BJ (cell line): ENCODE measurements around the gene MSH5. TPM values are rescaled to one million over a fixed set of nuclear protein-coding genes. Genes with fewer than 3 reads are reported as not detected.
A peak's percentile ranks its signal among the peaks of the same experiment; 100 is the strongest.

Source experiments
- CTCF ChIA-PET: fragments of 350-600 bp; formaldehyde crosslinking; extraction: SDS; loops from one replicate; lab custom pipeline; 2021; ENCODE audit warnings: antibody characterized with exemption, inconsistent platforms; lab: Yijun Ruan, JAX
- POLR2A ChIA-PET: fragments of 300-600 bp; sonication (Branson Sonifier 250); formaldehyde crosslinking; extraction: SDS; loops from one replicate; lab custom pipeline; 2021; ENCODE audit warnings: antibody characterized with exemption; lab: Charles Lee
- DNase-seq: peaks from one replicate; pipeline ENCODE4 v3.0.0-alpha.2; 2011; ENCODE audit warnings: low read depth
- H3K27me3 ChIP-seq: 2 replicates; pipeline ENCODE4 v1.6.0; 2011; ENCODE audit warnings: low read length; ENCODE audit not compliant: control insufficient read depth, insufficient read depth
- H3K36me3 ChIP-seq: 2 replicates; pipeline ENCODE4 v1.5.1; 2011; ENCODE audit warnings: low read length; ENCODE audit not compliant: control insufficient read depth, insufficient read depth
- H3K4me3 ChIP-seq: 2 replicates; pipeline ENCODE4 v1.5.1; 2011; ENCODE audit warnings: low read depth, mild to moderate bottlenecking, control low read depth, low read length
- polyA plus RNA-seq: library from polyadenylated mRNA; depleted of rRNA; stranded (reverse); fragments of >200 nt; gene quantifications from 2 replicates; pipeline ENCODE4 v1.2.3, GENCODE V29; 2011
- TF ChIP-seq, protein P1 (sequence below): IDR thresholded peaks from 2 replicates; pipeline ENCODE4 v1.5.1; 2011; ENCODE audit warnings: low read depth, mild to moderate bottlenecking, control low read depth, inconsistent platforms, low read length, moderate library complexity; ENCODE audit not compliant: insufficient read depth

The MSH5 gene
- polyA plus RNA-seq, 1 experiment: 10.7 TPM

DNA sequence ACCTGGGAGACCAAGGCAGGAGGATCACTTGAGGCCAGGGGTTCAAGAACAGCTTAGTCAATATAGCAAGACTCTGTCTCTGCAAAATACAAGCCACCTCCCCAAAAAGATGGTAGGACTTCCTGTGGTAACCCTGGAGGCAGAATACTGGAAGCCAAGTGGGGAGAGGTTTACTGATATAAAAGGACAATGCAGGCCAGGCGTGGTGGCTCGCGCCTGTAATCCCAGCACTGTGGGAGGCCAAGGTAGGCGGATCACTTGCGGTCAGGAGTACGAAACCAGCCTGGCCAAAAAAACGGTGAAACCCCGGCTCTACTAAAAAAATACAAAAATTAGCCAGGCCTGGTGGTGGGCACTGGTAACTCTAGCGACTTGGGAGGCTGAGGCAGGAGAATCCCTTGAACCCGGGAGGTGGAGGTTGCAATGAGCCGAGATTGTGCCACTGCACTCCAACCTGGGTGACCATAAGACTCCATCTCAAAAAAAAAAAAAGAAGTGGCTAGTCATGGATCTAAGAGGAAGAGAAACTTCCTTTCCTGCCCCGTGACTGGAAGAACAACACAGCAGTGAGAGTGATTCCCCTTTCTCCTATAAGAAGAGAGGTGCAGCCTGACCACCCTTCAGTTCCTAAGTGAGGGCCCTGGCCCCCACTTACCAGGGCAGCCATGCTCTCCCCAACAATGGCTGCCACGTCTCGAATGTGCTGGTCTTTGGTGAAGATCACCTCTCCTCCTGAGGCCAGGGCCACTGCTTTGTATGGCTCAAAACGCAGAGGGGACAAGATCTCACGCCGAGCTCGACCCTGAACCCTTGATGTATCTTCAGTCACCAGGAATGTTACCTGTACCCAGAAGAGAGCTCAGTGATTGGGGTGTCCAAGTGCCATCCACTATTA is 28.8 kb downstream of the MSH5 start:
- CTCF ChIA-PET: interaction anchor here (1.1 to 3.3 kb wide), 11 partner anchors 10 to 57 kb away, joined by 4 to 35 read pairs (median 12); partner anchors contain the start of genes CLIC1, DDAH2, MPIG6B and MSH5
- POLR2A ChIA-PET: no interaction called here

DNA sequence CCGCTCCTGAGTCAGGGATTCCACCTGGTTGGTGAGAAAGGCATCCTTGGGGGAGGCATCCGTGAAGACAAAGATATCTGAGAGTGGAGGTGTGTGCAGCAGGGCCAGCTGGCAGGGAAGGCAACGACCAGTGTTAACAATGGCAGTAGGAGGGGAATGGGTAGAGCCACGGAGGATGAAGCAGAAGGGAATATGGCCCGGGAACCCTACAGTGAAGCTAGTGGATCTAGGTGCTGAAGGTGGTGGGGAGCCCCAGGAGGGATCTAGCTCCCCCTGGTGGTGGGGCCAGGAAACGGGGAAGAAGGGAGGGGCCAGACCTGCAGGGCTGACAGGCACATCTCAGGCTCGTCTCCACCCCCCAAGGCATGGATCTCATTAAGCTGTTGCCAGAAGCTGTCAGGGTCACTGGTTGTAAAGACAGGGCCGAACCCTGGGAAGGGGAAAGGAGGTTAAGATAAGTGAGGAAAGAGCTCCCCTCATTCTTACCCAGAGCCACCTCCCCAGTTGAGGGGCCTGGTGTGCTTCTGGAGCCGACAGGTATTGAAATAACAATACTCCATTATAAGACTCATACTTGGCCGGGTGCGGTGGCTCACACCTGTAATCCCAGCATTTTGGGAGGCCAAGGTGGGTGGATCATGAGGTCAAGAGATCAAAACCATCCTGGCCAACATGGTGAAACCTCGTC is 30.0 kb downstream of the MSH5 start:
- Histone ChIP-seq H3K27me3 (no peaks in the 10 kb centered on the region), H3K36me3 (no peaks in the 10 kb centered on the region), H3K4me3 (no peak overlapping the region)
- DNase-seq: no peak
- TF ChIP-seq, protein P1, sequence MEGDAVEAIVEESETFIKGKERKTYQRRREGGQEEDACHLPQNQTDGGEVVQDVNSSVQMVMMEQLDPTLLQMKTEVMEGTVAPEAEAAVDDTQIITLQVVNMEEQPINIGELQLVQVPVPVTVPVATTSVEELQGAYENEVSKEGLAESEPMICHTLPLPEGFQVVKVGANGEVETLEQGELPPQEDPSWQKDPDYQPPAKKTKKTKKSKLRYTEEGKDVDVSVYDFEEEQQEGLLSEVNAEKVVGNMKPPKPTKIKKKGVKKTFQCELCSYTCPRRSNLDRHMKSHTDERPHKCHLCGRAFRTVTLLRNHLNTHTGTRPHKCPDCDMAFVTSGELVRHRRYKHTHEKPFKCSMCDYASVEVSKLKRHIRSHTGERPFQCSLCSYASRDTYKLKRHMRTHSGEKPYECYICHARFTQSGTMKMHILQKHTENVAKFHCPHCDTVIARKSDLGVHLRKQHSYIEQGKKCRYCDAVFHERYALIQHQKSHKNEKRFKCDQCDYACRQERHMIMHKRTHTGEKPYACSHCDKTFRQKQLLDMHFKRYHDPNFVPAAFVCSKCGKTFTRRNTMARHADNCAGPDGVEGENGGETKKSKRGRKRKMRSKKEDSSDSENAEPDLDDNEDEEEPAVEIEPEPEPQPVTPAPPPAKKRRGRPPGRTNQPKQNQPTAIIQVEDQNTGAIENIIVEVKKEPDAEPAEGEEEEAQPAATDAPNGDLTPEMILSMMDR: peak; percentile 91
- ChIA-PET CTCF (interaction anchor here (0.5 to 3.3 kb wide), 28 partner anchors 10 to 109 kb away, joined by 3 to 35 read pairs (median 6); partner anchors contain the start of genes C6orf47, CLIC1, DDAH2 and HSPA1A), POLR2A (interaction anchor here (0.6 to 0.7 kb wide), 2 partner anchors 33 to 64 kb away, joined by 3 read pairs; no protein-coding TSS in a partner anchor)

More for the DNA sequence above, 28.8 kb downstream of the MSH5 start:
- no peak overlapping the region for H3K4me3 ChIP-seq
- no peaks in the 10 kb centered on the region for H3K36me3 ChIP-seq
- H3K27me3 ChIP-seq: no peaks in the 10 kb centered on the region
- TF ChIP-seq, protein P1: no peak
- no peak for DNase-seq

DNA sequence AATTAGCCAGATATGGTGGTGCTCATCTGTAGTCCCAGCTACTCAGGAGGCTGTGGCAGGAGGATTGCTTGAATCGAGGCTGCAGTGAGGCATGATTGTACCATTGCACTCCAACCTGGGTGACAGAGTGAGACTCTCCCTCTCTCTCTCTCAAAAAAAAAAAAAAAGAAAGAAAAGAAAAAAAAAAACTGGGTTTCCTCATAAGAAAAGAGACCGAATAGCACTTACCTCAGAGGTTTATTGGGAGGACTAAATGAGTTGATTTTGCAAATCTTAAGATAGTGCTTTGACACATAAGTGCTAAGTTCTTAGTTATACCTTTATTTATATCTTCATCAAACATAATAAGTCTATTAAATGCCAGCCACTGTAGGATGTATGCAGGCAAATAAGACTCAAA is 31.1 kb downstream of the MSH5 start:
- no peak for DNase-seq
- ChIA-PET POLR2A (no interaction called here), CTCF (interaction anchor here (0.6 to 3.3 kb wide), 16 partner anchors 20 to 1311 kb away, joined by 3 to 35 read pairs (median 9); partner anchors contain the start of genes ABHD16A, CLIC1, DDAH2 and HSPA1A)
- TF ChIP-seq, protein P1: no peak
- H3K27me3 ChIP-seq: no peaks in the 10 kb centered on the region
- H3K36me3 ChIP-seq: no peaks in the 10 kb centered on the region
- no peak overlapping the region for H3K4me3 ChIP-seq

DNA sequence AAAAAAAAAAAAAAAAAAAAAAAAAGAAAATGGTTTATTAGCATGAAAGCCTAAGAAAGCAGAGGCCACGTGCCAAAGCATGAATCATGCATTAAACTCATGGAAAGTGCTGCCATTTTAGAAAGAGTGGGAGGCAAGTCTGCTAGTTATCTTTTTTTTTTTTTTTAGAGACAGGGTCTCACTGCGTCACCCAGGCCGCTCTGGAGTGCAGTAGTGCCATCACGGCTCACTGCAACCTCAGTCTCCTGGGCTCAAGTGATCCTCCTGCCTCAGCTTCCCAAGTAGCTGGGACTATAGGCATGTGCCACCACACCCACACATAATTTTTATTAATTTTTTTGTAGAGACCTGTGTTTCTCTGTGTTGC is 32.2 kb downstream of the MSH5 start:
- ChIA-PET POLR2A (no interaction called here), CTCF (interaction anchor here (1.0 to 3.3 kb wide), 8 partner anchors 19 to 181 kb away, joined by 3 to 19 read pairs (median 4); partner anchors contain the start of genes HSPA1B and LY6G6F)
- Histone ChIP-seq H3K27me3 (no peaks in the 10 kb centered on the region), H3K4me3 (no peak overlapping the region), H3K36me3 (no peaks in the 10 kb centered on the region)
- TF ChIP-seq, protein P1: no peak
- DNase-seq: no peak
